ENCODE data around the gene C3orf70.
"Not testable (repeated sequence)": the region's sequence is repeated elsewhere in the genome, so short reads cannot be mapped to it uniquely, and the experiment has no call there.

The C3orf70 gene

GRCh38 chr3:185151101-185151963, 1.5 kb downstream of the C3orf70 start:
- DNase-seq = no peak

GRCh38 chr3:185150561-185150960, 2.3 kb downstream of the C3orf70 start:
- DNase-seq = no peak

GRCh38 chr3:185149591-185149990, 3.3 kb downstream of the C3orf70 start:
- DNase-seq = no peak

- no peak for DNase-seq
Measured at GRCh38 chr3:185145511-185145910, 7.3 kb downstream of the C3orf70 start.

GRCh38 chr3:185144784-185145183, 8.1 kb downstream of the C3orf70 start:
- DNase-seq = no peak

- no peak for DNase-seq
Measured at GRCh38 chr3:185137821-185138220, 15.0 kb downstream of the C3orf70 start.

GRCh38 chr3:185134509-185134908, 18.4 kb downstream of the C3orf70 start:
- DNase-seq = no peak

- no peak for DNase-seq
Measured at GRCh38 chr3:185131602-185132256, 21.1 kb downstream of the C3orf70 start.

GRCh38 chr3:185129083-185129482, 23.8 kb downstream of the C3orf70 start:
- no peak for DNase-seq

- no peak for DNase-seq
Measured at GRCh38 chr3:185126201-185126600, 26.7 kb downstream of the C3orf70 start.

- no peak for DNase-seq
Measured at GRCh38 chr3:185120126-185120525, 32.7 kb downstream of the C3orf70 start.

GRCh38 chr3:185115371-185115770, 37.5 kb downstream of the C3orf70 start:
- no peak for DNase-seq

GRCh38 chr3:185114756-185115155, 38.1 kb downstream of the C3orf70 start:
- DNase-seq = no peak

GRCh38 chr3:185112186-185112585, 40.7 kb downstream of the C3orf70 start:
- no peak for DNase-seq

GRCh38 chr3:185109012-185109411, 43.8 kb downstream of the C3orf70 start:
- DNase-seq = not testable (repeated sequence)

GRCh38 chr3:185106256-185106890, 46.5 kb downstream of the C3orf70 start:
- DNase-seq = peak; percentile 4

- DNase-seq = no peak
Measured at GRCh38 chr3:185103359-185104127, 49.3 kb downstream of the C3orf70 start.

GRCh38 chr3:185094697-185095096, 58.2 kb downstream of the C3orf70 start:
- DNase-seq = no peak

- no peak for DNase-seq
Measured at GRCh38 chr3:185093116-185093515, 59.7 kb downstream of the C3orf70 start.

GRCh38 chr3:185090811-185091210, 62.0 kb downstream of the C3orf70 start:
- no peak for DNase-seq

GRCh38 chr3:185089751-185090150, 63.1 kb downstream of the C3orf70 start:
- no peak for DNase-seq

GRCh38 chr3:185089343-185089742, 63.5 kb downstream of the C3orf70 start:
- no peak for DNase-seq

GRCh38 chr3:185087419-185087818, 65.4 kb downstream of the C3orf70 start:
- no peak for DNase-seq

Data from right kidney (tissue), 1 donor.